DLD1 (cell line): ENCODE results near the gene CALN1.
"Not testable (repeated sequence)": the region's sequence is repeated elsewhere in the genome, so short reads cannot be mapped to it uniquely, and the experiment has no call there.

Experiments
- in situ Hi-C: cut with HindIII; loops from 2 replicates; pipeline ENCODE4 v1.10.0; 2017; ENCODE audit warnings: low sequenced_read_pairs

CALN1 gene

DNA sequence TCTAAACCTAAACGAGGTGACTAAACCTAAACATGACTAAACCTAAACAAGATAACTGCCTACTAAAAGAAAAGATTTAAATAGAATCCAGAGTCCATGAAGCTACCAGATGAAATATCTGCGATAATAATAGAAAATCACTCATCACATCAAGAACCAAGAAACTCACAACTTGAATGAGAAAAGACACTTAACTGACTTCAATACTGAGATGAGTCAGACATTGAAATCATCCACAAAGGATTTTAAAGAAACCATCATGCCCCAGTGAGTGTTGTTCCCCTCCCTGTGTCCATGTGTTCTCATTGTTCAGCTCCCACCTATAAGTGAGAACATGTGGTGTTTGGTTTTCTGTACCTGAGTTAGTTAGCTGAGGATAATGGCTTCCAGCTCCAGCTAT lies 416.0 kb downstream of the CALN1 start:
- in situ Hi-C loops: no loop called here

GRCh38 chr7:71995111-71995510 lies 417.0 kb downstream of the CALN1 start:
- in situ Hi-C loops: no loop called here

GRCh38 chr7:71991586-71991985 lies 420.6 kb downstream of the CALN1 start:
- in situ Hi-C loops: no loop called here

GRCh38 chr7:71990138-71990462 lies 422.0 kb downstream of the CALN1 start:
- in situ Hi-C loops: no loop called here

- in situ Hi-C loops: no loop called here
These were observed 423.9 kb downstream of the CALN1 start for GRCh38 chr7:71988201-71988600.

GRCh38 chr7:71987200-71987767 lies 424.9 kb downstream of the CALN1 start:
- in situ Hi-C loops: no loop called here

GRCh38 chr7:71984348-71984747 lies 427.8 kb downstream of the CALN1 start:
- in situ Hi-C loops: no loop called here

- in situ Hi-C loops: no loop called here
These were observed 429.3 kb downstream of the CALN1 start for GRCh38 chr7:71982851-71983250.

- in situ Hi-C loops: no loop called here
These were observed 435.5 kb downstream of the CALN1 start for GRCh38 chr7:71976645-71977044.

GRCh38 chr7:71974611-71975010 lies 437.5 kb downstream of the CALN1 start:
- in situ Hi-C loops: no loop called here

- in situ Hi-C loops: no loop called here
These were observed 439.6 kb downstream of the CALN1 start for GRCh38 chr7:71972534-71972933.

DNA sequence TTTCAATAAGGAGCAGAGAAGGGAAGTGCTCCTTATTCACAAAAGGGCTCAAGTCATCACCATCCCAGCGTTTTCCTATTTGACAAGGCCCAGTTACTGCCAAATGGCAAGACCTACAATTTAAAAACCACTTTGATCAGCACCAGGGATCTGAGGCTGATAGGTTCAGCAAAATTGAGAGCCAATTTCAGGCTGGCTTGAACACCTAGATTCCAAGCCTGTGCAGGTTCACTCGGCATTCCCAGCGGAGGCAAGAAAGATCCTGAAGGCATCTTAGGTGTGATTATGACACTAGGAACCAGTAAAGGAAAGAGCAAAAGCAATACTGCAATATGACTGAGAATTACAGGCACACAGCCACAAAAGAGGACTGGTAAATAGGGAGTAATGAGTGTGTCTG lies 441.4 kb downstream of the CALN1 start:
- in situ Hi-C loops: no loop called here

DNA sequence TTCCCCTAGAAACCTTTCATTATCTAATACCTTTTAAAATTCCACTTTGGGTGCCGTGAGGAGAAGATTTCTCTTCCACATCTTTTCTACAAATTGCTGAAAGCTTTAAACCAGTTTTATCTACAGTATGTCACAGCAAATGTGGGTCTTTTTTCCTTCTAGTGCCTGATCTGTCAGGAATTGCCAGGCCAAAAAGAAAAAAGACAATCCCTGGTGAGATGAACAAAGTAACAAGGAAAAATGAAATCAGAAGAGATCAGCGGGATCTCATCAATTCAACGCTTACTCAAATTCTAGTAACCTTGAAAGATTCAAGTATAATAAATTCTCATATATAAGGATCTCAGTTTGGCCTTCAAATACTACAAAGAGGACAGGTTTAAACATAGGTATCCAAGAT lies 449.5 kb downstream of the CALN1 start:
- in situ Hi-C loops: no loop called here

GRCh38 chr7:71961283-71961682 lies 450.9 kb downstream of the CALN1 start:
- in situ Hi-C loops: no loop called here

- in situ Hi-C loops: no loop called here
These were observed 470.0 kb downstream of the CALN1 start for GRCh38 chr7:71942115-71942514.

GRCh38 chr7:71937840-71938371 lies 474.2 kb downstream of the CALN1 start:
- in situ Hi-C loops: no loop called here

DNA sequence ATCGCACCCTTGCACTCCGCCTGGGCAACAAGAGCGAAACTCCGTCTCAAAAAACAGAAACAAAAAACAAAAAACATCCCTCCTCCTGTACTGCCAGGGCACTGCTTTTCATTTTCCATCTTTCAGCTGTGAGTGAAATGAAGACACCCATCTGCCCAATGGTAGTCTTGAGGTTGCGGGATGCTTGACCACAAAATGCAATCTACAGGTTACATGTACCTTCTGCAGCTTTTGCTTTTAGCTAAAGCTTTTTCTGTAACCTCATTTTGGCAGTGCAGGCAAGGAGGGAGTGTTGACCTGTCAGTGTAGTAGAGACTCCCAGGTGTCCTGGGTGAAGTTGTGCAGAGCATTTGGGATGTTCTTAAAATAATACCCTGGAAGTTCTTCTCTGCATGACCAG lies 476.5 kb downstream of the CALN1 start:
- in situ Hi-C loops: no loop called here

- in situ Hi-C loops: no loop called here
These were observed 478.7 kb downstream of the CALN1 start for GRCh38 chr7:71933426-71933825.

DNA sequence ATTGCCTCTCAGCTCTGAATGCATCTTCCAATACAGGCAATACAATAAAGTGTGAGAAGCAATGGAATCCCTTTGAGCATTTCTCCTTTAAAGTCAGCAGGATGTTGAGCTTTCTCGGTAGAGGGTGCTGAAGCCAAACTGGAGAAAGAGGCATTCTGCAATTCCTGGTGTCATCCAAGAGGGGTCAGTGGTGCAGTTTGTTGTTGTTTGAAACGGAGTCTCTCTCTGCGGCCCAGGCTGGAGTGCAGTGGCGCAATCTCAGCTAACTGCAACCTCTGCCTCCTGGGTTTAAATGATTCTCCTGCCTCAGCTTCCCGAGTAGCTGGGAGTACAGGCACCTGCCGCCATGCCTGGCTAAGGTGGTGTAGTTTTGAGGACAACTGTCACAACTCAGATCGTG lies 486.5 kb downstream of the CALN1 start:
- in situ Hi-C loops: no loop called here

- in situ Hi-C loops: not testable (repeated sequence)
These were observed 497.9 kb downstream of the CALN1 start for GRCh38 chr7:71914204-71914603.

- in situ Hi-C loops: no loop called here
These were observed 499.7 kb downstream of the CALN1 start for GRCh38 chr7:71912476-71912875.

DNA sequence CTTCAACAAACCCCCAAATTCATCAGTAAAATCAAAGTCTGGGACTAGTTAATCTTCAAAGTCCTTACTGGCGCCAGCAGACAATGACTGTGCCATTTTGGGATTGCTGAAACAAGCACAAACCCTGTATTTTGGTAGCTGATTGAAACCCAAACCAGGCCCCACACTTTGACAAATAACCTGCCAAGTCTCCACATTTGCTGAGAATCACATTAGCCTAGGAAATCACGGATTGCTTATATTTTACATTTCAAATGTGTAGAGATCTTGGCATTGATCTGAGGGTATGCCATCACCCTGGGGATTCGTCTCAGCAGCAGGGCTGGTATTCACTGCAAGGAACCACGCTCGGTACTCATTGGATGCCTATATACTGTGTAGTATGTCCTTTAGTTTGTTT lies 501.1 kb downstream of the CALN1 start:
- in situ Hi-C loops: no loop called here

GRCh38 chr7:71905821-71906220 lies 506.3 kb downstream of the CALN1 start:
- in situ Hi-C loops: no loop called here
